Measurements from ENCODE around the gene HOMER2. TPM values are rescaled to one million over a fixed set of nuclear protein-coding genes. Genes with fewer than 3 reads are reported as not detected.

The HOMER2 gene
- total and polyA plus RNA-seq, 2 of the 13 experiments (the other 11 are each of a cell fraction or from before 2014, with no cell fraction given) = 12.9 to 14.1 TPM

- Histone ChIP-seq H3K4me1 (ENCODE audit: insufficient read depth, low read length) (peaks cover 36% of the 10 kb centered on the region), H4K20me1 (ENCODE audit: insufficient read depth, low read length) (peaks cover 3% of the 10 kb centered on the region; the same call in 1 of the 2 replicates), H3K79me2 (ENCODE audit: insufficient read depth, low read length) (peaks cover 25% of the 10 kb centered on the region), H3K27me3 (ENCODE audit: control insufficient read depth in 1 of 2, insufficient read depth in 2 of 2, low read length in 2 of 2) (no peaks in the 10 kb centered on the region; a peak in 2 of 5 replicates), H3K4me2 (ENCODE audit: low read depth, low read length) (peak overlapping the region; percentile 98), H3K27ac (ENCODE audit: extremely low read length, insufficient read depth, low read length) (peak overlapping the region; percentile 97), H3K4me3 (replicated peaks in 1 of 3; ENCODE audit: insufficient read depth in 1 of 3, low read depth in 2 of 3, low read length in 3 of 3) (peak overlapping the region; percentile 58 to 84 (median 64)), H3K9me3 (ENCODE audit: low read length) (no peaks in the 10 kb centered on the region), H3K9ac (ENCODE audit: insufficient read depth, low read depth, low read length) (peak overlapping the region; percentile 57), H2AFZ (ENCODE audit: low read length) (peak overlapping the region; percentile 75), H3K36me3 (replicated peaks in 1 of 2; ENCODE audit: control insufficient read depth in 1 of 2, insufficient read depth in 2 of 2, low read length in 2 of 2) (peaks cover 0 to under 1% of the 10 kb centered on the region in 2 experiments; a peak in 2 of 5 replicates)
- intact Hi-C loops (cut with micrococcal nuclease; ENCODE audit: unreplicated experiment) = loop anchor here (2.0 kb wide), 2 partner anchors 44 to 58 kb away; no protein-coding TSS in a partner anchor
- WGBS (ENCODE audit: low lambda C conversion rate) = under 1% methylated on average over 9 of the region's 9 CpGs
- peak; percentile 11 for DNase-seq (ENCODE audit: low spot score)
- BruUV-seq (replicated peaks) = TSS peak; percentile 86
- in situ Hi-C loops (cut with HindIII; ENCODE audit: extremely low pct_ligation_motif_present, low pct_unique_long_range_greater_than_20kb) = no loop called here
- ChIA-PET CTCF (ENCODE audit: low intra/inter-chr PET ratio, low total read pairs) (no interaction called here), POLR2A (interaction anchor here (0.9 to 1.6 kb wide), 7 partner anchors 58 to 269 kb away, joined by 3 to 12 read pairs (median 3); partner anchors contain the start of genes RAMAC and RPS17)
- ATAC-seq = peak; percentile 61
- TF ChIP-seq ZC3H13 (CRISPR knock-in tag; IDR thresholded peaks at IDR 0.05) = peak; percentile 51; the same call in 1 of the 2 replicates
- 0 out of 2 replicates have a peak, but pooled peaks have one; percentile 12 for TF ChIP-seq ZNF331 (CRISPR knock-in tag; IDR thresholded peaks at IDR 0.05)
- no peak for TF ChIP-seq ZNF691 (CRISPR knock-in tag; IDR thresholded peaks at IDR 0.05; ENCODE audit: borderline replicate concordance, low read depth)
- no peak for TF ChIP-seq MAZ (IDR thresholded peaks at IDR 0.05; ENCODE audit: borderline replicate concordance, low read depth, low read length)
- no peak for TF ChIP-seq MAZ (CRISPR knock-in tag; IDR thresholded peaks at IDR 0.05; ENCODE audit: low read depth)
- TF ChIP-seq SAP130 (CRISPR knock-in tag; IDR thresholded peaks at IDR 0.05; ENCODE audit: low read depth) = peak; percentile 6; the same call in 1 of the 2 replicates
- TF ChIP-seq ZSCAN29 (CRISPR knock-in tag; conservative IDR thresholded peaks at IDR 0.05) = peak; percentile 50; the same call in 1 of the 2 replicates
- TF ChIP-seq ZBTB42 (CRISPR knock-in tag; IDR thresholded peaks at IDR 0.05) = 0 out of 2 replicates have a peak, but pooled peaks have one; percentile 6
- TF ChIP-seq BATF2 (CRISPR knock-in tag; IDR thresholded peaks at IDR 0.05) = no peak
- TF ChIP-seq DNMT3B (CRISPR knock-in tag; conservative IDR thresholded peaks at IDR 0.05) = 0 out of 2 replicates have a peak, but pooled peaks have one; percentile 29
- TF ChIP-seq KDM2A (CRISPR knock-in tag; IDR thresholded peaks at IDR 0.05; ENCODE audit: borderline replicate concordance, low read depth) = 0 out of 2 replicates have a peak, but pooled peaks have one; percentile 17
- 0 out of 4 replicates have a peak, but pooled peaks of 1 of the 2 experiments have one; percentile 13 for TF ChIP-seq ATF4 (CRISPR knock-in tag; IDR thresholded peaks at IDR 0.05)
- TF ChIP-seq ZFY (CRISPR knock-in tag; IDR thresholded peaks at IDR 0.05) = peak; percentile 42; the same call in 1 of the 2 replicates
- FAIRE-seq = no peak
Observed at GRCh38 chr15:82808634-82809041, 143.9 kb downstream of the HOMER2 start.
